ENCODE data around the gene LRP3. TPM values are rescaled to one million over a fixed set of nuclear protein-coding genes. Genes with fewer than 3 reads are reported as not detected.

LRP3 gene
- total RNA-seq, 1 experiment from 2014 or later = 39.4 TPM

DNA sequence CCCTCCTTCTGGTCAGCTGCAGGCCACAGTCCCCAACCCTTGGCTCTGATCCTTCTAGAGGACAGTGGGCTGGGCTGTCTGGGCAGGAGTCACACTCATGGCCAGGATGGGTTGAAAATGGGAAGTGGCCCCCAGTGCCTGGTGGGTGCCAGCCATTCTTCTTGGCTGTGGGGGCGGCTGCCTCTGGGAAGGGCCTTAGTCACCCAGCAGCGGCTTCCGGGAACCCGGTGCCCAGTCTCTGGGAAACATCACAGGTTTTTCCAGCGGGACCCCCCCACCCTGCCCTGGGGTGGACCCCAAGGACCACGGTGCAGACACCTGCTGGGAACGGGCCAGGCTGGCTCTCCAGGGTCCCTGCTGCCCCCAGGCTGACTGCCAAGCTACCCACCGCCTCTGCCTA lies 58.8 kb downstream of the LRP3 start:
- intact Hi-C loops (cut with micrococcal nuclease; ENCODE audit: unreplicated experiment) = no loop called here
- Histone ChIP-seq H3K36me3 (ENCODE audit: insufficient read depth, low read length, poor library complexity, severe bottlenecking) (no peaks in the 10 kb centered on the region), H3K27ac (ENCODE audit: low read depth, low read length, poor library complexity, severe bottlenecking) (no peak overlapping the region), H3K27me3 (replicated peaks; ENCODE audit: insufficient read depth, low read depth, low read length, poor library complexity) (no peaks in the 10 kb centered on the region), H3K9me3 (ENCODE audit: low read depth, low read length, poor library complexity, severe bottlenecking) (no peaks in the 10 kb centered on the region), H3K4me3 (ENCODE audit: low read depth, low read length, poor library complexity, severe bottlenecking) (no peak overlapping the region), H3K4me1 (ENCODE audit: insufficient read depth, low read length, poor library complexity, severe bottlenecking) (no peaks in the 10 kb centered on the region)
- POLR2A ChIA-PET (ENCODE audit: low non-redundant PET) = no interaction called here
- CTCF ChIA-PET = no interaction called here
- DNase-seq (ENCODE audit: low spot score) = no peak
- TF ChIP-seq, protein P1, sequence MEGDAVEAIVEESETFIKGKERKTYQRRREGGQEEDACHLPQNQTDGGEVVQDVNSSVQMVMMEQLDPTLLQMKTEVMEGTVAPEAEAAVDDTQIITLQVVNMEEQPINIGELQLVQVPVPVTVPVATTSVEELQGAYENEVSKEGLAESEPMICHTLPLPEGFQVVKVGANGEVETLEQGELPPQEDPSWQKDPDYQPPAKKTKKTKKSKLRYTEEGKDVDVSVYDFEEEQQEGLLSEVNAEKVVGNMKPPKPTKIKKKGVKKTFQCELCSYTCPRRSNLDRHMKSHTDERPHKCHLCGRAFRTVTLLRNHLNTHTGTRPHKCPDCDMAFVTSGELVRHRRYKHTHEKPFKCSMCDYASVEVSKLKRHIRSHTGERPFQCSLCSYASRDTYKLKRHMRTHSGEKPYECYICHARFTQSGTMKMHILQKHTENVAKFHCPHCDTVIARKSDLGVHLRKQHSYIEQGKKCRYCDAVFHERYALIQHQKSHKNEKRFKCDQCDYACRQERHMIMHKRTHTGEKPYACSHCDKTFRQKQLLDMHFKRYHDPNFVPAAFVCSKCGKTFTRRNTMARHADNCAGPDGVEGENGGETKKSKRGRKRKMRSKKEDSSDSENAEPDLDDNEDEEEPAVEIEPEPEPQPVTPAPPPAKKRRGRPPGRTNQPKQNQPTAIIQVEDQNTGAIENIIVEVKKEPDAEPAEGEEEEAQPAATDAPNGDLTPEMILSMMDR (conservative IDR thresholded peaks at IDR 0.05; ENCODE audit: low read depth, low read length) = no peak
- no peak for TF ChIP-seq EZH2 (IDR thresholded peaks at IDR 0.05; ENCODE audit: borderline replicate concordance, low read depth, low read length, poor library complexity, severe bottlenecking)
- BruUV-seq (replicated peaks) = no TSS peak

DNA sequence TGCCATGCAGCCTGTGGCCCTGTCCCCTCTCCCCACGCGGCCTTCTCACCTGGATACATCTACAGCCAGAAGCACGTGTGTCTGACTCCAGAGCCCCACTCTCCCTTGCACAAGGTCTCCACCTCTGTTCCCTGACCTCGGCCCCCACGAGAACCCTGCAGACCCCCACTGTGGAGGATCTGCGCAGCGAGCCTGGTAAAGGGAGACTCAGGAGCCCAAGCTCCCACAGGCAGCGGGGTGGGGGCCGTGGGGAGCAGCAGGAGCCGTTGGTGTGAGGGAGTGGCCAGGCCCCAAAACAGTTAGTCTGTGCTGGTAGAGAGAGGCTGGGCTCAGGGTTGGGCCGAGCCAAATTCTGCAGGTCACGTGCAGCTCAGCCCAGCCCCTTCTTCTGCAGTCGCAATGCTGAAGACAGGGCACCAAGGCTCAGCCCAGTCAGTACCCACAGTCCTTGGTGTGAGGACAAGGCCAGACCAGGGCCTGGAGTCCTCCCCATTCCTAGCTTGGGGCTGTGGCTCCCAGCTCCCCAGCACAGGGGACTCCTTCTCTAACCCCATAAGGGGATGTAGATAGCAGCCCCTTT lies 60.2 kb downstream of the LRP3 start:
- Histone ChIP-seq H3K9me3 (ENCODE audit: low read depth, low read length, poor library complexity, severe bottlenecking) (no peaks in the 10 kb centered on the region), H3K36me3 (ENCODE audit: insufficient read depth, low read length, poor library complexity, severe bottlenecking) (no peaks in the 10 kb centered on the region), H3K27me3 (replicated peaks; ENCODE audit: insufficient read depth, low read depth, low read length, poor library complexity) (no peaks in the 10 kb centered on the region), H3K4me3 (ENCODE audit: low read depth, low read length, poor library complexity, severe bottlenecking) (no peak overlapping the region), H3K27ac (ENCODE audit: low read depth, low read length, poor library complexity, severe bottlenecking) (no peak overlapping the region), H3K4me1 (ENCODE audit: insufficient read depth, low read length, poor library complexity, severe bottlenecking) (no peaks in the 10 kb centered on the region)
- no TSS peak for BruUV-seq (replicated peaks)
- POLR2A ChIA-PET (ENCODE audit: low non-redundant PET) = no interaction called here
- intact Hi-C loops (cut with micrococcal nuclease; ENCODE audit: unreplicated experiment) = no loop called here
- TF ChIP-seq EZH2 (IDR thresholded peaks at IDR 0.05; ENCODE audit: borderline replicate concordance, low read depth, low read length, poor library complexity, severe bottlenecking) = no peak
- TF ChIP-seq, protein P1 (conservative IDR thresholded peaks at IDR 0.05; ENCODE audit: low read depth, low read length) = no peak
- CTCF ChIA-PET = no interaction called here
- DNase-seq (ENCODE audit: low spot score) = no peak

DNA sequence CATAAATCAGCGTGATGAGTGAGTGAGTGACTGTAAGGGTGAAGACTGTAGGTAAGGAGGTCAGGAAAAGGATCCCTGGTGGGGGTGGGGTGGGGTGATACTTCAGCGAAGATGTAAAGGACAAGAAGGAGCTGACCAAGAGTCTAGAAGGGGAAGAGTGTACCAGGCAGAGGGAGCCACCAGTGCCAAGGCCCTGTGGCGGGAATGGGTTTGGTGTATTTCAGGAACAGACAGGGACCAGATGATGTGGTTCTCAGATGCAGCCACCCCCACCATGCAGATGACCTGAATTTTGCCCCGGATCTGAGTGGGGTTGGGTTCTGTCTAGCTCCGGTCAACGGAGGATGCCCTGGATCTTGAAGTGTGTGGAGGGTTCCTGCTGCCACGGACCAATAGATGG lies 61.7 kb downstream of the LRP3 start:
- no TSS peak for BruUV-seq (replicated peaks)
- intact Hi-C loops (cut with micrococcal nuclease; ENCODE audit: unreplicated experiment) = no loop called here
- CTCF ChIA-PET = no interaction called here

More for the DNA sequence above, 61.7 kb downstream of the LRP3 start:
- POLR2A ChIA-PET (ENCODE audit: low non-redundant PET) = interaction anchor here (0.5 to 0.7 kb wide), 2 partner anchors 69 to 280 kb away, joined by 3 to 11 read pairs; no protein-coding TSS in a partner anchor
- Histone ChIP-seq H3K36me3 (ENCODE audit: insufficient read depth, low read length, poor library complexity, severe bottlenecking) (no peaks in the 10 kb centered on the region), H3K4me3 (ENCODE audit: low read depth, low read length, poor library complexity, severe bottlenecking) (no peak overlapping the region), H3K27ac (ENCODE audit: low read depth, low read length, poor library complexity, severe bottlenecking) (no peak overlapping the region), H3K9me3 (ENCODE audit: low read depth, low read length, poor library complexity, severe bottlenecking) (no peaks in the 10 kb centered on the region), H3K27me3 (replicated peaks; ENCODE audit: insufficient read depth, low read depth, low read length, poor library complexity) (no peaks in the 10 kb centered on the region), H3K4me1 (ENCODE audit: insufficient read depth, low read length, poor library complexity, severe bottlenecking) (no peaks in the 10 kb centered on the region)
- TF ChIP-seq, protein P1 (conservative IDR thresholded peaks at IDR 0.05; ENCODE audit: low read depth, low read length) = no peak
- TF ChIP-seq EZH2 (IDR thresholded peaks at IDR 0.05; ENCODE audit: borderline replicate concordance, low read depth, low read length, poor library complexity, severe bottlenecking) = no peak
- DNase-seq (ENCODE audit: low spot score) = no peak

Measured in A673 (cell line).